Parathyroid adenoma (tissue), 2 donors: ENCODE measurements around the gene ADAMTS19.

Experiments
- H2AFZ ChIP-seq: fragments of 300-600 bp; sonication (generic); one replicate; pipeline ENCODE4 v1.7.0; 2017; ENCODE audit warnings: antibody characterized with exemption, mild to moderate bottlenecking
- H3K27ac ChIP-seq: fragments of 300-600 bp; sonication (generic); one replicate; pipeline ENCODE4 v1.7.0; 2017
- H3K27me3 ChIP-seq: fragments of 300-600 bp; sonication (generic); one replicate; pipeline ENCODE4 v1.7.0; 2017; ENCODE audit warnings: low read length; ENCODE audit not compliant: control insufficient read depth, insufficient read depth
- H3K36me3 ChIP-seq: fragments of 300-600 bp; sonication (generic); one replicate; pipeline ENCODE4 v1.7.0; 2017; ENCODE audit warnings: low read length; ENCODE audit not compliant: control insufficient read depth, insufficient read depth
- H3K4me1 ChIP-seq: fragments of 300-600 bp; sonication (generic); one replicate; pipeline ENCODE4 v1.7.0; 2017; ENCODE audit warnings: control low read depth
- H3K4me2 ChIP-seq: fragments of 300-600 bp; sonication (generic); one replicate; pipeline ENCODE4 v1.7.0; 2017; ENCODE audit warnings: low read length
- H3K4me3 ChIP-seq: fragments of 300-600 bp; sonication (generic); one replicate; pipeline ENCODE4 v1.7.0; 2017; ENCODE audit warnings: low read depth, low read length
- H3K79me2 ChIP-seq: fragments of 300-600 bp; sonication (generic); one replicate; pipeline ENCODE4 v1.7.0; 2017; ENCODE audit warnings: control low read depth
- H3K9ac ChIP-seq: fragments of 300-600 bp; sonication (generic); one replicate; pipeline ENCODE4 v1.7.0; 2017; ENCODE audit warnings: mild to moderate bottlenecking
- H3K9me3 ChIP-seq: fragments of 300-600 bp; sonication (generic); one replicate; pipeline ENCODE4 v1.7.0; 2017; ENCODE audit warnings: low read length; ENCODE audit not compliant: control insufficient read depth
- TF ChIP-seq, protein P1 (sequence below): fragments of 300-600 bp; sonication (generic); IDR thresholded peaks from one replicate; pipeline ENCODE4 v1.7.0; 2017; ENCODE audit warnings: antibody characterized with exemption, mild to moderate bottlenecking
- donor health status: primary hyperparathyroidism.

The ADAMTS19 gene

DNA sequence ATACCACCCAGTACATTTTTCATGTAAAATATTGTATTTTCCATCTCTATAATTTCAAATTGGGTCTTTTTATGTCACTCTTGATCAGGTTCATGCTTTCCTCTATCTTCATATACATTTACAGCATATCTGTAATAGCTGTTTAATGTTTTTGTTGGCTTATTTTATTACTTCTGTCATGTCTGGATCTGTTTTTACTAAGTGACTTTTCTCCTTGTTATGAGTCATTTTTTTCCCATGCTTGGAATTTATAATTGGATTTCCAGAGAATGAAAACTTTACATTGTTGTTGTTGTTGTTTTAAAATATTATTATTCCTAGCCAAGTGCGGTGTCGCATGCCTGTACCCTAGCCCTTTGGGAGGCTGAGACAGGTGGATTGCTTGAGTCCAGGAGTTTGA is 5.6 kb upstream of the ADAMTS19 start:
- TF ChIP-seq, protein P1, sequence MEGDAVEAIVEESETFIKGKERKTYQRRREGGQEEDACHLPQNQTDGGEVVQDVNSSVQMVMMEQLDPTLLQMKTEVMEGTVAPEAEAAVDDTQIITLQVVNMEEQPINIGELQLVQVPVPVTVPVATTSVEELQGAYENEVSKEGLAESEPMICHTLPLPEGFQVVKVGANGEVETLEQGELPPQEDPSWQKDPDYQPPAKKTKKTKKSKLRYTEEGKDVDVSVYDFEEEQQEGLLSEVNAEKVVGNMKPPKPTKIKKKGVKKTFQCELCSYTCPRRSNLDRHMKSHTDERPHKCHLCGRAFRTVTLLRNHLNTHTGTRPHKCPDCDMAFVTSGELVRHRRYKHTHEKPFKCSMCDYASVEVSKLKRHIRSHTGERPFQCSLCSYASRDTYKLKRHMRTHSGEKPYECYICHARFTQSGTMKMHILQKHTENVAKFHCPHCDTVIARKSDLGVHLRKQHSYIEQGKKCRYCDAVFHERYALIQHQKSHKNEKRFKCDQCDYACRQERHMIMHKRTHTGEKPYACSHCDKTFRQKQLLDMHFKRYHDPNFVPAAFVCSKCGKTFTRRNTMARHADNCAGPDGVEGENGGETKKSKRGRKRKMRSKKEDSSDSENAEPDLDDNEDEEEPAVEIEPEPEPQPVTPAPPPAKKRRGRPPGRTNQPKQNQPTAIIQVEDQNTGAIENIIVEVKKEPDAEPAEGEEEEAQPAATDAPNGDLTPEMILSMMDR, result no peak
- H3K4me3 ChIP-seq, result no peak overlapping the region
- H3K36me3 ChIP-seq, result no peaks in the 10 kb centered on the region
- no peaks in the 10 kb centered on the region for H3K27me3 ChIP-seq
- H3K4me2 ChIP-seq, result no peak overlapping the region
- no peaks in the 10 kb centered on the region for H3K79me2 ChIP-seq
- H3K9ac ChIP-seq, result no peak overlapping the region
- no peaks in the 10 kb centered on the region for H3K4me1 ChIP-seq
- H3K9me3 ChIP-seq, result no peaks in the 10 kb centered on the region
- no peak overlapping the region for H2AFZ ChIP-seq
- no peak overlapping the region for H3K27ac ChIP-seq

DNA sequence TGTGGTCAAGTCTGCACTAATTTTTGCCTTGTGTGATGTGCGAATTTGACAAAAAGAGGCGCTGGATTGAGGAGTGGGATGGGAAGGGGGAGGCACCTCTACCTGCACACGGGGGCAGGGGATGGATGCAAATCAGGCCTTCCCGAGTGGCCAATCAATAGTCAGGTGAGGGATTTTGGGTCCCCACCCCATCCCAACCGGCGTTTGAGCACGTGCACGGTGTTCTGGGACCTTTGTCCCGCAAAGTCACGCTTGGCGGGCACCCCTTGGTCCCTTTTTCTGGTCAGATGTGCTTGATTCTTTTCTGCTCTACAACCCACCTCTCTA is 685 bp upstream of the ADAMTS19 start:
- H3K4me2 ChIP-seq, result peak overlapping the region; percentile 73
- H3K9me3 ChIP-seq, result no peaks in the 10 kb centered on the region
- H3K9ac ChIP-seq, result no peak overlapping the region
- H3K36me3 ChIP-seq, result no peaks in the 10 kb centered on the region
- no peak overlapping the region for H3K27ac ChIP-seq
- TF ChIP-seq, protein P1, result no peak
- no peaks in the 10 kb centered on the region for H3K4me1 ChIP-seq
- H2AFZ ChIP-seq, result no peak overlapping the region
- H3K27me3 ChIP-seq, result no peaks in the 10 kb centered on the region
- peak overlapping the region; percentile 41 for H3K4me3 ChIP-seq
- no peaks in the 10 kb centered on the region for H3K79me2 ChIP-seq

- Histone ChIP-seq H3K27ac (no peak overlapping the region), H3K36me3 (no peaks in the 10 kb centered on the region), H2AFZ (no peak overlapping the region), H3K4me2 (peak overlapping the region; percentile 82), H3K9ac (no peak overlapping the region), H3K4me1 (no peaks in the 10 kb centered on the region), H3K79me2 (no peaks in the 10 kb centered on the region), H3K9me3 (no peaks in the 10 kb centered on the region), H3K4me3 (peak overlapping the region; percentile 51), H3K27me3 (no peaks in the 10 kb centered on the region)
- TF ChIP-seq, protein P1, result no peak
Observed at GRCh38 chr5:129460672-129460935, 506 bp downstream of the ADAMTS19 start.

- Histone ChIP-seq H3K9me3 (no peaks in the 10 kb centered on the region), H3K4me2 (peak overlapping the region; percentile 82), H3K79me2 (no peaks in the 10 kb centered on the region), H3K9ac (no peak overlapping the region), H3K27me3 (no peaks in the 10 kb centered on the region), H3K27ac (no peak overlapping the region), H3K4me3 (peak overlapping the region; percentile 51), H3K4me1 (no peaks in the 10 kb centered on the region), H3K36me3 (no peaks in the 10 kb centered on the region), H2AFZ (no peak overlapping the region)
- TF ChIP-seq, protein P1, result no peak
Observed at GRCh38 chr5:129460936-129461710, 1.0 kb downstream of the ADAMTS19 start.

- H2AFZ ChIP-seq, result no peak overlapping the region
- no peaks in the 10 kb centered on the region for H3K4me1 ChIP-seq
- H3K4me2 ChIP-seq, result peak overlapping the region; percentile 82
- H3K36me3 ChIP-seq, result no peaks in the 10 kb centered on the region
- H3K9me3 ChIP-seq, result no peaks in the 10 kb centered on the region
- H3K79me2 ChIP-seq, result no peaks in the 10 kb centered on the region
- peak overlapping the region; percentile 51 for H3K4me3 ChIP-seq
- no peak overlapping the region for H3K27ac ChIP-seq
- H3K9ac ChIP-seq, result no peak overlapping the region
- TF ChIP-seq, protein P1, result no peak
- no peaks in the 10 kb centered on the region for H3K27me3 ChIP-seq
Observed at GRCh38 chr5:129461711-129462332, 1.7 kb downstream of the ADAMTS19 start.
